ENCODE results near the gene PSMA5. TPM values are rescaled to one million over a fixed set of nuclear protein-coding genes. Genes with fewer than 3 reads are reported as not detected.

PSMA5 gene
- total and polyA plus RNA-seq, 2 of the 13 experiments (the other 11 are each of a cell fraction or from before 2014, with no cell fraction given): 140 to 169 TPM

DNA sequence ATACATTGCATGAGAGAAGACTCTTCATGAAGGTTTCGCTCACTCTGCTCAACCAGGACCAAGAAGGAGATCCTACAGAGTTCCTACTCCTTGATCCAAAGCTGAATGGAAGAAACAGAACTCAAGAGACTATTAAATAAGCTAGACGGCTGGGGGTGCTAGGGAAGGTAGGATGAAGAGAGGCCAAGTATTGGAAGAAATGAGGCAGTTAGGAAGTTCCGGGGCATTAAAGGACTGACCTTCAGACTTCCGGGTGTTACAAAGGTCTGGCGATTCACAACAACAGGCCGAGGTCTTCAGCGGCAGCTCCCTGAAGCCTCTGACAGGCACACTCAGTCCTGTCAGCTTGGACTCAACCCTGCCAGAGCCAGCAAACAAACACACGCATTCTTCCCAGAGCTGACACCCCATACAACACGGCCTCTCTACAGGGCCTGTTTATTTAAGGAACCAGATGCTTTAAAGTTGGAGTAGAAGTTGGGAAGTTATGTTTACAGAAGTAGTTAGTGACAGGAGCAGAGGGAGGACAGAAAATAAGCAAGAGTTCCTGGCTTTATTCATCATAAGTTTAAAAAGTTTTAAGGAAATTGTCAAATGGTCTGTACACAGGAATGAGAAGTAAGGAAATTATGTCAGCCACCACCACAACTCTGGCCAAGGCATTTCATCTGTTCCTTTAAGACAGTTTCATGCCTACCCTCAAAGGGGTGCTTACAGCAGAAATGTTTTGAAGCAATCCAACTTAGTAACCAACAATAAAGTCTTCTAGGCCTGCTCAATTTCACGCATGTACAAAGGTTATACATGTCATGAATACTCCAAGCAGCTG is 33.2 kb downstream of the PSMA5 start (continued):
- TF ChIP-seq ARID4A (CRISPR knock-in tag; IDR thresholded peaks at IDR 0.05; ENCODE audit: borderline replicate concordance): peak; percentile 85
- no peak for TF ChIP-seq ZFP36L1 (CRISPR knock-in tag; IDR thresholded peaks at IDR 0.05)
- TF ChIP-seq ZNF296 (CRISPR knock-in tag; conservative IDR thresholded peaks at IDR 0.05): no peak
- no peak; the same call in 1 of the 2 replicates for TF ChIP-seq ZNF644 (CRISPR knock-in tag; IDR thresholded peaks at IDR 0.05; ENCODE audit: low read depth)
- TF ChIP-seq IRX3 (CRISPR knock-in tag; IDR thresholded peaks at IDR 0.05; ENCODE audit: borderline replicate concordance, low read depth): no peak
- TF ChIP-seq, protein P1, sequence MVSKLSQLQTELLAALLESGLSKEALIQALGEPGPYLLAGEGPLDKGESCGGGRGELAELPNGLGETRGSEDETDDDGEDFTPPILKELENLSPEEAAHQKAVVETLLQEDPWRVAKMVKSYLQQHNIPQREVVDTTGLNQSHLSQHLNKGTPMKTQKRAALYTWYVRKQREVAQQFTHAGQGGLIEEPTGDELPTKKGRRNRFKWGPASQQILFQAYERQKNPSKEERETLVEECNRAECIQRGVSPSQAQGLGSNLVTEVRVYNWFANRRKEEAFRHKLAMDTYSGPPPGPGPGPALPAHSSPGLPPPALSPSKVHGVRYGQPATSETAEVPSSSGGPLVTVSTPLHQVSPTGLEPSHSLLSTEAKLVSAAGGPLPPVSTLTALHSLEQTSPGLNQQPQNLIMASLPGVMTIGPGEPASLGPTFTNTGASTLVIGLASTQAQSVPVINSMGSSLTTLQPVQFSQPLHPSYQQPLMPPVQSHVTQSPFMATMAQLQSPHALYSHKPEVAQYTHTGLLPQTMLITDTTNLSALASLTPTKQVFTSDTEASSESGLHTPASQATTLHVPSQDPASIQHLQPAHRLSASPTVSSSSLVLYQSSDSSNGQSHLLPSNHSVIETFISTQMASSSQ (IDR thresholded peaks at IDR 0.05; ENCODE audit: low read depth): no peak
- TF ChIP-seq, protein P1 (CRISPR knock-in tag; IDR thresholded peaks at IDR 0.05; ENCODE audit: borderline replicate concordance): no peak; the same call in 1 of the 2 replicates
- peak; percentile 92 for TF ChIP-seq FOXK1 (CRISPR knock-in tag; IDR thresholded peaks at IDR 0.05; ENCODE audit: borderline replicate concordance, low read depth)
- TF ChIP-seq, protein P2, sequence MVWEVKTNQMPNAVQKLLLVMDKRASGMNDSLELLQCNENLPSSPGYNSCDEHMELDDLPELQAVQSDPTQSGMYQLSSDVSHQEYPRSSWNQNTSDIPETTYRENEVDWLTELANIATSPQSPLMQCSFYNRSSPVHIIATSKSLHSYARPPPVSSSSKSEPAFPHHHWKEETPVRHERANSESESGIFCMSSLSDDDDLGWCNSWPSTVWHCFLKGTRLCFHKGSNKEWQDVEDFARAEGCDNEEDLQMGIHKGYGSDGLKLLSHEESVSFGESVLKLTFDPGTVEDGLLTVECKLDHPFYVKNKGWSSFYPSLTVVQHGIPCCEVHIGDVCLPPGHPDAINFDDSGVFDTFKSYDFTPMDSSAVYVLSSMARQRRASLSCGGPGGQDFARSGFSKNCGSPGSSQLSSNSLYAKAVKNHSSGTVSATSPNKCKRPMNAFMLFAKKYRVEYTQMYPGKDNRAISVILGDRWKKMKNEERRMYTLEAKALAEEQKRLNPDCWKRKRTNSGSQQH (CRISPR knock-in tag; IDR thresholded peaks at IDR 0.05; ENCODE audit: low read depth): peak; percentile 90
- no peak for TF ChIP-seq AHR (CRISPR knock-in tag; IDR thresholded peaks at IDR 0.05)
- TF ChIP-seq CENPX (CRISPR knock-in tag; IDR thresholded peaks at IDR 0.05): no peak
- no peak for TF ChIP-seq RFXANK (CRISPR knock-in tag; IDR thresholded peaks at IDR 0.05)
- TF ChIP-seq GFI1 (CRISPR knock-in tag; IDR thresholded peaks at IDR 0.05; ENCODE audit: borderline replicate concordance): peak; percentile 85; the same call in 1 of the 2 replicates
- peak; percentile 69 for TF ChIP-seq KDM3A (CRISPR knock-in tag; IDR thresholded peaks at IDR 0.05; ENCODE audit: low read depth)
- peak; percentile 97 for TF ChIP-seq ZGPAT (CRISPR knock-in tag; IDR thresholded peaks at IDR 0.05)
- 0 out of 2 replicates have a peak, but pooled peaks have one; percentile 60 for TF ChIP-seq SALL2 (CRISPR knock-in tag; IDR thresholded peaks at IDR 0.05)
- no peak for TF ChIP-seq ATF7 (IDR thresholded peaks at IDR 0.05)
- no peak for TF ChIP-seq ATF7 (CRISPR knock-in tag; IDR thresholded peaks at IDR 0.05)
- TF ChIP-seq ZNF879 (CRISPR knock-in tag; IDR thresholded peaks at IDR 0.05): no peak
